SH-SY5Y (cell line): Measurements from ENCODE around the gene LRRC45.

ENCODE experiments used
- GATA2 ChIP-seq: IDR thresholded peaks from 2 replicates; pipeline ENCODE4 v1.6.1; 2011; ENCODE audit warnings: mild to moderate bottlenecking, low read depth, low read length
- GATA3 ChIP-seq: IDR thresholded peaks from 2 replicates; pipeline ENCODE4 v1.6.1; 2011; ENCODE audit warnings: low read depth, mild to moderate bottlenecking, low read length, moderate library complexity

LRRC45 gene

DNA sequence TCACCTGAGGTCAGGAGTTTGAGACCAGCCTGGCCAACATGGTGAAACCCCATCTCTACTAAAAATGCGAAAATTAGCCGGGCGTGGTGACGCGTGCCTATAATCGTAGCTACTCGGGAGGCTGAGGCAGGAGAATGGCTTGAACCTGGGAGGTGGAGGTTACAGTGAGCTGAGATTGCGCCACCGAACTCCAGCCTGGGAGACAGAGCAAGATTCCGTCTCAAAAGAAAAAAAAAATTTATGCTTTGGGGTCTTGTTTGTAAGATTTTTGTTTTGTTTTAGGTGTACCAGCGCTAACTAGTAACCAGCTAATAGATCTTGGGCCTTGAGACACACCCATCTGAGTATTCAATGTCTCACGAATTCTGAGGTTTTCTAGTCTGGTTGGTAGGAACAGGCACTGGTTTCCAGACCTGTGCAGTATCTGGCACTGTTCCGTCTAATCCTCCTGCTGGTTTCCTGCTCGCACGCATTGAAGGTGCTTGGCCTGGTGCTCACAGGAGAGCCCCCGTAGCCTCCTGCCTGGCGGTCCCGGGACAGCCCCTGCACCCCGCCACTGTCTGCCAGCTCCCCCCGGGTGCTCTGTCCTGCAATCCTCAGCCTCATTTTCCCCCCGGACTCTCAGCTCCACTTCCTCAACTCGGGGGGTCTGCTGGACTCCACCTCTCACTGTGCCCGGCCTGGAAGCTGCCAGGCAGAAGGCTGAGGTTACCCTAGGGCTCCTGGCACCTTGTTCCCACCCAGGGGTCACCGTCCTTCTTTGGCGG lies 53.1 kb downstream of the LRRC45 start:
- no peak for TF ChIP-seq GATA3

GRCh38 chr17:82076785-82077591 lies 53.9 kb downstream of the LRRC45 start:
- TF ChIP-seq GATA3, result no peak
- no peak for TF ChIP-seq GATA2

- no peak for TF ChIP-seq GATA2
- TF ChIP-seq GATA3, result no peak
Measured at GRCh38 chr17:82077617-82078358, 54.7 kb downstream of the LRRC45 start.

- TF ChIP-seq GATA2, result no peak
- no peak for TF ChIP-seq GATA3
Measured at GRCh38 chr17:82078433-82078832, 55.3 kb downstream of the LRRC45 start.

DNA sequence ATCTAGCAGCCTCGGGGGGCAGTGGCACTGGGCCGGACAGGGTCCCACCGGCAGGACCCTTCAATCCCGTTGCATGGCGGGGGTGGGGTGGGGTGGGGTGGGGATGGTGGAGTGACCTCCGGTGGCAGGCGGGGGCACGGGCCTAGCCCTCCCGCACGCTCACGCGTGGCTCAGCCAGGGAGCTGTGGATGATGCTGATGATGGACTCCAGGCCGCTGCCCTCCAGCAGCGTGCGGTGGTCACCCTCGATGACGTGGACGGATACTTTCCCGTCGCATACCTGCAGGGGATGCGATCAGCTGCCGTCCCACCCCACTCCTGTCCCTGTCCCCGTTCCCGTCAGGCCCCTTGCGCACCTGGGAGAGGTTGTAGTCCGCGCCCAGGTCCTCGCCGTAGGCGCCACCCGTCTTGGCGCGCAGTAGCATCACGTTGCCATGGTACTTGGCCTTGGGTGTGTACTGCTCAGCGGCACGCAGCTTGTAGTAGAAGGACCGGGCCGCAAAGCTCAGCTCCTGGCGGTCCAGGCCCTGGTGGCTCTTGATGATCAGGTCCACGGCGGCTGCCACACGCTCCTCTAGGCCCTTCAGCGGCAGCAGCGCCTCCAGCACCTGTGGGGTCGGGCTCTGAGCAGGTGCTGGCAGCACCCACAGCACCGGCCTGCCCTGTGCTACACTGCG lies 56.0 kb downstream of the LRRC45 start:
- TF ChIP-seq GATA2 (no peak), GATA3 (no peak)

GRCh38 chr17:82080048-82080788 lies 57.1 kb downstream of the LRRC45 start:
- TF ChIP-seq GATA3 (no peak), GATA2 (no peak)
